ENCODE data around the gene STK32B. TPM values are rescaled to one million over a fixed set of nuclear protein-coding genes. Genes with fewer than 3 reads are reported as not detected.
"Not testable (repeated sequence)": the region's sequence is repeated elsewhere in the genome, so short reads cannot be mapped to it uniquely, and the experiment has no call there.

STK32B gene
- total and polyA plus RNA-seq, 7 donors = 0.14 to 0.73 (median 0.52) TPM

DNA sequence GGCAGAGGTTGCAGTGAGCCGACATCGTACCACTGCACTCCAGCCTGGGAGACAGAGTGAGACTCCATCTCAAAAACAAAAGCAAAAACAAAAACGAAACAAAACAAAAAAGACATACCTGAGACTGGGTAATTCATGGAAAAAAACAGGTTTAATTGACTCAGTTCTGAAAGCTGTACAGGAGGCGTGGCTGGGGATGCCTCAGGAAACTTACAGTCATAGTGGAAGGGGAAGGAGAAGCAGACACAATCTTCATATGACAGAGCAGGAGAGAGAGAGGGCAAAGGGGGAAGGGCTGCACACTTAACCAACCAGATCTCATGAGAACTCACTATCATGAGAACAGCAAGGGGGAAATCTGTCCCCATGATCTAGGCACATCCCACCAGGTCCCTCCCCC, 229.5 kb downstream of the STK32B start:
- Histone ChIP-seq H3K27ac (no peak overlapping the region), H3K9me3 (no peaks in the 10 kb centered on the region), H3K36me3 (ENCODE audit: insufficient read depth in 1 of 2, low read depth in 1 of 2) (no peaks in the 10 kb centered on the region), H3K27me3 (ENCODE audit: insufficient read depth in 3 of 3, low read length in 2 of 3) (no peaks in the 10 kb centered on the region), H3K4me1 (no peaks in the 10 kb centered on the region), H3K4me3 (no peak overlapping the region)
- ATAC-seq = no peak
- intact Hi-C loops (cut with DNase I) = no loop called here
- TF ChIP-seq CTCF (IDR thresholded peaks at IDR 0.05) = no peak
- no peak for DNase-seq
- WGBS, 3 donors = 74 to 80% (median 78%) methylated on average over 4 of the region's 4 CpGs

- no peaks in the 10 kb centered on the region for H3K4me1 ChIP-seq
- no peak overlapping the region for H3K27ac ChIP-seq
- 96 to 97% (median 96%) methylated on average over 2 of the region's 2 CpGs for WGBS, 3 donors
- no peaks in the 10 kb centered on the region for H3K27me3 ChIP-seq (ENCODE audit: insufficient read depth in 3 of 3, low read length in 2 of 3)
- no peak for TF ChIP-seq CTCF (IDR thresholded peaks at IDR 0.05)
- intact Hi-C loops (cut with DNase I) = no loop called here
- H3K4me3 ChIP-seq = no peak overlapping the region
- H3K9me3 ChIP-seq = peaks cover 5% of the 10 kb centered on the region
- DNase-seq = no peak
- no peak for ATAC-seq
- H3K36me3 ChIP-seq (ENCODE audit: insufficient read depth in 1 of 2, low read depth in 1 of 2) = no peaks in the 10 kb centered on the region
These were observed 232.6 kb downstream of the STK32B start for GRCh38 chr4:5283837-5284236.

DNA sequence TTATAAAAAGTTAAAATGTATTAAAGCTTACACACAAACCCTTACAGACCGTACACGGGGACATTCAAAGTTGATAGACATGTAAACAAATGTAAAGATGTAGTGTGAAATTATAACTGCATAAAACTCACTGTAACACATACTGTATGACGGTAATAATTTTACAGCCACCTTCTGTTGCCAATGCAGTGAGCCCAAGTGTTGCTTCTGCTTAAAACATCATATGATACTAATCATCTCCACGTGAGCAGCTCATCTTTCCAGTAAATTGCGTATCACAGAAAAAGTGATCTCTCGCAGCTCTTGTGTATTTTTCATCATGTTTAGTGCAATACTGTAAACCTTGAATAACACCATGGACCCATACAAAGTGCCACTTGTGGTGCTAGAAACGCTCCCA, 233.2 kb downstream of the STK32B start:
- Histone ChIP-seq H3K4me1 (no peaks in the 10 kb centered on the region), H3K27ac (no peak overlapping the region), H3K9me3 (peaks cover 5% of the 10 kb centered on the region), H3K36me3 (ENCODE audit: insufficient read depth in 1 of 2, low read depth in 1 of 2) (no peaks in the 10 kb centered on the region), H3K4me3 (no peak overlapping the region), H3K27me3 (ENCODE audit: insufficient read depth in 3 of 3, low read length in 2 of 3) (no peaks in the 10 kb centered on the region)
- TF ChIP-seq CTCF (IDR thresholded peaks at IDR 0.05) = no peak
- WGBS, 3 donors = 78 to 81% (median 80%) methylated on average over 7 of the region's 7 CpGs
- intact Hi-C loops (cut with DNase I) = no loop called here
- ATAC-seq = no peak
- no peak for DNase-seq

GRCh38 chr4:5292101-5292500, 240.8 kb downstream of the STK32B start:
- DNase-seq (no peak), ATAC-seq (no peak)
- no peaks in the 10 kb centered on the region for H3K4me1 ChIP-seq
- intact Hi-C loops (cut with DNase I) = no loop called here
- 52 to 60% (median 58%) methylated on average over 4 of the region's 4 CpGs for WGBS, 3 donors
- TF ChIP-seq CTCF (IDR thresholded peaks at IDR 0.05) = no peak
- no peaks in the 10 kb centered on the region for H3K36me3 ChIP-seq (ENCODE audit: insufficient read depth in 1 of 2, low read depth in 1 of 2)
- H3K27me3 ChIP-seq (ENCODE audit: insufficient read depth in 3 of 3, low read length in 2 of 3) = no peaks in the 10 kb centered on the region
- no peak overlapping the region for H3K27ac ChIP-seq
- peaks cover 11% of the 10 kb centered on the region for H3K9me3 ChIP-seq
- no peak overlapping the region for H3K4me3 ChIP-seq

- H3K27me3 ChIP-seq (ENCODE audit: insufficient read depth in 3 of 3, low read length in 2 of 3); H3K4me3 ChIP-seq; DNase-seq; H3K4me1 ChIP-seq; ATAC-seq; H3K36me3 ChIP-seq (ENCODE audit: insufficient read depth in 1 of 2, low read depth in 1 of 2); H3K27ac ChIP-seq; intact Hi-C loops (cut with DNase I); H3K9me3 ChIP-seq: not testable (repeated sequence)
- WGBS, 3 donors = 82 to 85% (median 83%) methylated on average over 9 of the region's 9 CpGs
These were observed 246.9 kb downstream of the STK32B start for GRCh38 chr4:5298000-5298787.

Measured in psoas muscle (tissue), 8 donors.